Neural progenitor cell (in vitro differentiated cells): ENCODE results near the gene ZNF391. TPM values are rescaled to one million over a fixed set of nuclear protein-coding genes. Genes with fewer than 3 reads are reported as not detected.
"Not testable (repeated sequence)": the region's sequence is repeated elsewhere in the genome, so short reads cannot be mapped to it uniquely, and the experiment has no call there.

Experiments
- DNase-seq: peaks from one replicate; pipeline ENCODE4 v3.0.0-alpha.2; 2016; ENCODE audit warnings: low spot score
- H2AFZ ChIP-seq: fragments of 200-600 bp; sonication (generic); replicated peaks from 2 replicates; pipeline ENCODE4 v1.6.1; 2016; ENCODE audit warnings: antibody characterized with exemption
- H3F3A ChIP-seq: fragments of 200-600 bp; sonication (generic); 2 replicates; pipeline ENCODE4 v1.6.1; 2016; ENCODE audit warnings: antibody characterized with exemption, low read depth
- H3K27ac ChIP-seq: fragments of 200-600 bp; sonication (generic); 2 replicates; pipeline ENCODE4 v1.5.1; 2016; ENCODE audit warnings: mild to moderate bottlenecking
- H3K27me3 ChIP-seq: fragments of 200-600 bp; sonication (generic); 2 replicates; pipeline ENCODE4 v1.6.1; 2016; ENCODE audit warnings: mild to moderate bottlenecking, moderate library complexity
- H3K36me3 ChIP-seq: fragments of 200-600 bp; sonication (generic); 2 replicates; pipeline ENCODE4 v1.5.1; 2016
- H3K4me1 ChIP-seq: fragments of 200-600 bp; sonication (generic); 2 replicates; pipeline ENCODE4 v1.6.1; 2016; ENCODE audit warnings: mixed run types
- H3K4me2 ChIP-seq: fragments of 200-600 bp; sonication (generic); 2 replicates; pipeline ENCODE4 v1.6.1; 2016
- H3K4me3 ChIP-seq: fragments of 200-600 bp; sonication (generic); 2 replicates; pipeline ENCODE4 v1.5.1; 2016
- H3K79me2 ChIP-seq: fragments of 200-600 bp; sonication (generic); 2 replicates; pipeline ENCODE4 v1.6.1; 2016; ENCODE audit warnings: low read depth
- H3K9ac ChIP-seq: fragments of 200-600 bp; sonication (generic); 2 replicates; pipeline ENCODE4 v1.6.1; 2016
- H3K9me3 ChIP-seq: fragments of 200-600 bp; sonication (generic); 2 replicates; pipeline ENCODE4 v1.5.1; 2016; ENCODE audit warnings: low read depth
- H4K20me1 ChIP-seq: fragments of 200-600 bp; sonication (generic); 2 replicates; pipeline ENCODE4 v1.6.1; 2016; ENCODE audit warnings: low read depth
- H3K27ac Mint-ChIP-seq: 3 replicates; pipeline ENCODE4 v1.8.0; 2021; ENCODE audit warnings: mixed read lengths
- H3K27me3 Mint-ChIP-seq: 2 replicates; pipeline ENCODE4 v1.8.0; 2022; ENCODE audit warnings: low read depth, mild to moderate bottlenecking, inconsistent platforms, moderate library complexity, mixed read lengths; ENCODE audit not compliant: insufficient read depth
- H3K36me3 Mint-ChIP-seq: 3 replicates; pipeline ENCODE4 v1.8.0; 2021; ENCODE audit warnings: mixed read lengths
- H3K4me1 Mint-ChIP-seq: 3 replicates; pipeline ENCODE4 v1.8.0; 2021; ENCODE audit warnings: mixed read lengths
- H3K4me3 Mint-ChIP-seq: 3 replicates; pipeline ENCODE4 v1.8.0; 2021; ENCODE audit warnings: mild to moderate bottlenecking, moderate library complexity, mixed read lengths
- H3K9me3 Mint-ChIP-seq: 3 replicates; pipeline ENCODE4 v1.8.0; 2020; ENCODE audit warnings: mixed read lengths
- CTCF ChIP-seq: fragments of 200-600 bp; sonication (generic); IDR thresholded peaks from 2 replicates; pipeline ENCODE4 v1.5.1; 2017; ENCODE audit warnings: antibody characterized with exemption, mild to moderate bottlenecking
- EZH2 ChIP-seq: fragments of 200-600 bp; sonication (generic); IDR thresholded peaks from 2 replicates; pipeline ENCODE4 v1.6.1; 2017; ENCODE audit warnings: antibody characterized with exemption, mild to moderate bottlenecking, moderate library complexity
- EZH2phosphoT487 ChIP-seq: fragments of 200-600 bp; sonication (generic); IDR thresholded peaks from 2 replicates; pipeline ENCODE4 v1.6.1; 2017; ENCODE audit warnings: antibody characterized with exemption
- total RNA-seq: library from RNA; depleted of rRNA; stranded (reverse); fragments of >200 nt; gene quantifications from 2 replicates; pipeline ENCODE4 v1.2.3, GENCODE V29; 2015; ENCODE audit warnings: low replicate concordance

The ZNF391 gene
- total RNA-seq, 1 donor from 2014 or later = 16.5 TPM

- no peaks in the 10 kb centered on the region for H3K36me3 ChIP-seq
- no peaks in the 10 kb centered on the region for H3K9me3 ChIP-seq
- no peaks in the 10 kb centered on the region for H3K36me3 Mint-ChIP-seq
- no peaks in the 10 kb centered on the region for H3F3A ChIP-seq
- peak overlapping the region; percentile 95 for H2AFZ ChIP-seq
- peak overlapping the region; percentile 84 for H3K4me2 ChIP-seq
- H3K27me3 ChIP-seq = peaks cover 12% of the 10 kb centered on the region
- no peak overlapping the region for H3K27ac Mint-ChIP-seq
- peak overlapping the region; percentile 92 for H3K4me3 Mint-ChIP-seq
- H3K9me3 Mint-ChIP-seq = peaks cover 2% of the 10 kb centered on the region
- H3K9ac ChIP-seq = no peak overlapping the region
- peaks cover 4% of the 10 kb centered on the region for H3K27me3 Mint-ChIP-seq
- peaks cover 8% of the 10 kb centered on the region for H3K4me1 Mint-ChIP-seq
- H3K4me1 ChIP-seq = no peaks in the 10 kb centered on the region
- peak overlapping the region; percentile 71 for H3K4me3 ChIP-seq
- no peak for TF ChIP-seq EZH2
- H3K79me2 ChIP-seq = no peaks in the 10 kb centered on the region
- peak; percentile 92 for DNase-seq
- no peaks in the 10 kb centered on the region for H4K20me1 ChIP-seq
- H3K27ac ChIP-seq = no peak overlapping the region
Observed at GRCh38 chr6:27374824-27375612, 13.5 kb upstream of the ZNF391 start.

GRCh38 chr6:27375613-27376079, 12.9 kb upstream of the ZNF391 start:
- no peak overlapping the region for H3K9ac ChIP-seq
- peak; percentile 26 for DNase-seq
- TF ChIP-seq EZH2 (no peak), CTCF (peak; percentile 21)
- H4K20me1 ChIP-seq = no peaks in the 10 kb centered on the region
- peak overlapping the region; percentile 71 for H3K4me3 ChIP-seq
- H3K4me1 ChIP-seq = no peaks in the 10 kb centered on the region
- H3F3A ChIP-seq = no peaks in the 10 kb centered on the region
- H3K36me3 ChIP-seq = no peaks in the 10 kb centered on the region
- H3K79me2 ChIP-seq = no peaks in the 10 kb centered on the region
- H2AFZ ChIP-seq = peak overlapping the region; percentile 69
- H3K4me3 Mint-ChIP-seq = peak overlapping the region; percentile 92
- H3K27ac ChIP-seq = no peak overlapping the region
- peaks cover 6% of the 10 kb centered on the region for H3K9me3 Mint-ChIP-seq
- peaks cover 8% of the 10 kb centered on the region for H3K4me1 Mint-ChIP-seq
- peaks cover 5% of the 10 kb centered on the region for H3K27me3 Mint-ChIP-seq
- peaks cover 12% of the 10 kb centered on the region for H3K27me3 ChIP-seq
- no peaks in the 10 kb centered on the region for H3K9me3 ChIP-seq
- no peak overlapping the region for H3K27ac Mint-ChIP-seq
- H3K4me2 ChIP-seq = peak overlapping the region; percentile 84
- no peaks in the 10 kb centered on the region for H3K36me3 Mint-ChIP-seq

- not testable (repeated sequence) for H3K4me3 Mint-ChIP-seq, DNase-seq
Observed at GRCh38 chr6:27378406-27378805, 10.2 kb upstream of the ZNF391 start.

DNA sequence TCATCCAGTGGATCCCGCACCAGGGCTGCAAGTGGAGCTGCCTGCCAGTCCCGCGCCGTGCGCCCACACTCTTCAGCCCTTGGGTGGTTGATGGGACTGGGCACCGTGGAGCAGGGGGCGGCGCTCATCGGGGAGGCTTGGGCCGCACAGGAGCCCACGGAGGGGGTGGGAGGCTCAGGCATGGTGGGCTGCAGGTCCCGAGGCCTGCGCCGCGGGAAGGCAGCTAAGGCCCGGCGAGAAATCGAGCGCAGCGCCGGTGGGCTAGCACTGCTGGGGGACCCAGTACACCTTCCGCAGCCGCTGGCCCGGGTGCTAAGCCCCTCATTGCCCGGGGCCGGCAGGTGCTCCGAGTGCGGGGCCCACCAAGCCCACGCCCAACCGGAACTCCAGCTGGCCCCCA, 7.6 kb upstream of the ZNF391 start:
- H3K9ac ChIP-seq, H3K4me1 ChIP-seq, H3K4me3 Mint-ChIP-seq, H4K20me1 ChIP-seq, H3K4me2 ChIP-seq, H3K27ac Mint-ChIP-seq, H3K36me3 ChIP-seq, H3K36me3 Mint-ChIP-seq, H3K4me1 Mint-ChIP-seq, H3F3A ChIP-seq, H3K9me3 ChIP-seq, H3K79me2 ChIP-seq, H3K27ac ChIP-seq, H3K27me3 ChIP-seq, H3K4me3 ChIP-seq, DNase-seq, H2AFZ ChIP-seq, H3K27me3 Mint-ChIP-seq: not testable (repeated sequence)
- peaks cover 20% of the 10 kb centered on the region for H3K9me3 Mint-ChIP-seq

More at GRCh38 chr6:27378406-27378805, 10.2 kb upstream of the ZNF391 start:
- H2AFZ ChIP-seq, H3K79me2 ChIP-seq, H4K20me1 ChIP-seq, H3K4me3 ChIP-seq, H3K9ac ChIP-seq, H3K36me3 Mint-ChIP-seq, H3K4me1 Mint-ChIP-seq, H3K4me1 ChIP-seq, H3K36me3 ChIP-seq, H3K9me3 ChIP-seq, H3K4me2 ChIP-seq, H3F3A ChIP-seq, H3K27ac ChIP-seq, H3K27me3 Mint-ChIP-seq, H3K27ac Mint-ChIP-seq: not testable (repeated sequence)
- H3K27me3 ChIP-seq = peaks cover 12% of the 10 kb centered on the region
- H3K9me3 Mint-ChIP-seq = peaks cover 17% of the 10 kb centered on the region

GRCh38 chr6:27383011-27383410, 5.5 kb upstream of the ZNF391 start:
- no peaks in the 10 kb centered on the region for H3K9me3 ChIP-seq
- H4K20me1 ChIP-seq = no peaks in the 10 kb centered on the region
- Mint-ChIP-seq H3K27me3 (peaks cover 3% of the 10 kb centered on the region), H3K27ac (no peak overlapping the region), H3K4me3 (no peak overlapping the region), H3K36me3 (no peaks in the 10 kb centered on the region), H3K4me1 (peaks cover 6% of the 10 kb centered on the region), H3K9me3 (peaks cover 20% of the 10 kb centered on the region)
- no peaks in the 10 kb centered on the region for H3F3A ChIP-seq
- no peaks in the 10 kb centered on the region for H3K79me2 ChIP-seq
- H2AFZ ChIP-seq = no peak overlapping the region
- H3K9ac ChIP-seq = no peak overlapping the region
- H3K27ac ChIP-seq = no peak overlapping the region
- no peak overlapping the region for H3K4me3 ChIP-seq
- peaks cover 9% of the 10 kb centered on the region for H3K27me3 ChIP-seq
- H3K4me2 ChIP-seq = no peak overlapping the region
- no peak for DNase-seq
- H3K4me1 ChIP-seq = peaks cover 4% of the 10 kb centered on the region
- no peaks in the 10 kb centered on the region for H3K36me3 ChIP-seq
- no peak for TF ChIP-seq EZH2
- TF ChIP-seq EZH2phosphoT487 = no peak
- TF ChIP-seq CTCF = no peak
